Measurements from ENCODE around the gene TMEM129.

The TMEM129 gene

GRCh38 chr4:1713003-1713851 lies 7.9 kb downstream of the TMEM129 start (continued):
- TF ChIP-seq, protein P1, sequence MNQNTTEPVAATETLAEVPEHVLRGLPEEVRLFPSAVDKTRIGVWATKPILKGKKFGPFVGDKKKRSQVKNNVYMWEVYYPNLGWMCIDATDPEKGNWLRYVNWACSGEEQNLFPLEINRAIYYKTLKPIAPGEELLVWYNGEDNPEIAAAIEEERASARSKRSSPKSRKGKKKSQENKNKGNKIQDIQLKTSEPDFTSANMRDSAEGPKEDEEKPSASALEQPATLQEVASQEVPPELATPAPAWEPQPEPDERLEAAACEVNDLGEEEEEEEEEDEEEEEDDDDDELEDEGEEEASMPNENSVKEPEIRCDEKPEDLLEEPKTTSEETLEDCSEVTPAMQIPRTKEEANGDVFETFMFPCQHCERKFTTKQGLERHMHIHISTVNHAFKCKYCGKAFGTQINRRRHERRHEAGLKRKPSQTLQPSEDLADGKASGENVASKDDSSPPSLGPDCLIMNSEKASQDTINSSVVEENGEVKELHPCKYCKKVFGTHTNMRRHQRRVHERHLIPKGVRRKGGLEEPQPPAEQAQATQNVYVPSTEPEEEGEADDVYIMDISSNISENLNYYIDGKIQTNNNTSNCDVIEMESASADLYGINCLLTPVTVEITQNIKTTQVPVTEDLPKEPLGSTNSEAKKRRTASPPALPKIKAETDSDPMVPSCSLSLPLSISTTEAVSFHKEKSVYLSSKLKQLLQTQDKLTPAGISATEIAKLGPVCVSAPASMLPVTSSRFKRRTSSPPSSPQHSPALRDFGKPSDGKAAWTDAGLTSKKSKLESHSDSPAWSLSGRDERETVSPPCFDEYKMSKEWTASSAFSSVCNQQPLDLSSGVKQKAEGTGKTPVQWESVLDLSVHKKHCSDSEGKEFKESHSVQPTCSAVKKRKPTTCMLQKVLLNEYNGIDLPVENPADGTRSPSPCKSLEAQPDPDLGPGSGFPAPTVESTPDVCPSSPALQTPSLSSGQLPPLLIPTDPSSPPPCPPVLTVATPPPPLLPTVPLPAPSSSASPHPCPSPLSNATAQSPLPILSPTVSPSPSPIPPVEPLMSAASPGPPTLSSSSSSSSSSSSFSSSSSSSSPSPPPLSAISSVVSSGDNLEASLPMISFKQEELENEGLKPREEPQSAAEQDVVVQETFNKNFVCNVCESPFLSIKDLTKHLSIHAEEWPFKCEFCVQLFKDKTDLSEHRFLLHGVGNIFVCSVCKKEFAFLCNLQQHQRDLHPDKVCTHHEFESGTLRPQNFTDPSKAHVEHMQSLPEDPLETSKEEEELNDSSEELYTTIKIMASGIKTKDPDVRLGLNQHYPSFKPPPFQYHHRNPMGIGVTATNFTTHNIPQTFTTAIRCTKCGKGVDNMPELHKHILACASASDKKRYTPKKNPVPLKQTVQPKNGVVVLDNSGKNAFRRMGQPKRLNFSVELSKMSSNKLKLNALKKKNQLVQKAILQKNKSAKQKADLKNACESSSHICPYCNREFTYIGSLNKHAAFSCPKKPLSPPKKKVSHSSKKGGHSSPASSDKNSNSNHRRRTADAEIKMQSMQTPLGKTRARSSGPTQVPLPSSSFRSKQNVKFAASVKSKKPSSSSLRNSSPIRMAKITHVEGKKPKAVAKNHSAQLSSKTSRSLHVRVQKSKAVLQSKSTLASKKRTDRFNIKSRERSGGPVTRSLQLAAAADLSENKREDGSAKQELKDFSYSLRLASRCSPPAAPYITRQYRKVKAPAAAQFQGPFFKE (tag by site-specific recombination; IDR thresholded peaks at IDR 0.05; ENCODE audit: borderline replicate concordance), result 0 out of 2 replicates have a peak, but pooled peaks have one; percentile 49
- TF ChIP-seq ZNF394 (tag by site-specific recombination; IDR thresholded peaks at IDR 0.05; ENCODE audit: borderline replicate concordance), result no peak; the same call in 1 of the 2 replicates
- TF ChIP-seq, protein P2, sequence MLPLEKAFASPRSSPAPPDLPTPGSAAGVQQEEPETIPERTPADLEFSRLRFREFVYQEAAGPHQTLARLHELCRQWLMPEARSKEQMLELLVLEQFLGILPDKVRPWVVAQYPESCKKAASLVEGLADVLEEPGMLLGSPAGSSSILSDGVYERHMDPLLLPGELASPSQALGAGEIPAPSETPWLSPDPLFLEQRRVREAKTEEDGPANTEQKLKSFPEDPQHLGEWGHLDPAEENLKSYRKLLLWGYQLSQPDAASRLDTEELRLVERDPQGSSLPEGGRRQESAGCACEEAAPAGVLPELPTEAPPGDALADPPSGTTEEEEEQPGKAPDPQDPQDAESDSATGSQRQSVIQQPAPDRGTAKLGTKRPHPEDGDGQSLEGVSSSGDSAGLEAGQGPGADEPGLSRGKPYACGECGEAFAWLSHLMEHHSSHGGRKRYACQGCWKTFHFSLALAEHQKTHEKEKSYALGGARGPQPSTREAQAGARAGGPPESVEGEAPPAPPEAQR (tag by site-specific recombination; IDR thresholded peaks at IDR 0.05), result no peak
- peak; percentile 43; the same call in 1 of the 2 replicates for TF ChIP-seq ZNF600 (tag by site-specific recombination; IDR thresholded peaks at IDR 0.05)
- TF ChIP-seq ZBTB21 (tag by site-specific recombination; IDR thresholded peaks at IDR 0.05), result 0 out of 2 replicates have a peak, but pooled peaks have one; percentile 52
- TF ChIP-seq, protein P3, sequence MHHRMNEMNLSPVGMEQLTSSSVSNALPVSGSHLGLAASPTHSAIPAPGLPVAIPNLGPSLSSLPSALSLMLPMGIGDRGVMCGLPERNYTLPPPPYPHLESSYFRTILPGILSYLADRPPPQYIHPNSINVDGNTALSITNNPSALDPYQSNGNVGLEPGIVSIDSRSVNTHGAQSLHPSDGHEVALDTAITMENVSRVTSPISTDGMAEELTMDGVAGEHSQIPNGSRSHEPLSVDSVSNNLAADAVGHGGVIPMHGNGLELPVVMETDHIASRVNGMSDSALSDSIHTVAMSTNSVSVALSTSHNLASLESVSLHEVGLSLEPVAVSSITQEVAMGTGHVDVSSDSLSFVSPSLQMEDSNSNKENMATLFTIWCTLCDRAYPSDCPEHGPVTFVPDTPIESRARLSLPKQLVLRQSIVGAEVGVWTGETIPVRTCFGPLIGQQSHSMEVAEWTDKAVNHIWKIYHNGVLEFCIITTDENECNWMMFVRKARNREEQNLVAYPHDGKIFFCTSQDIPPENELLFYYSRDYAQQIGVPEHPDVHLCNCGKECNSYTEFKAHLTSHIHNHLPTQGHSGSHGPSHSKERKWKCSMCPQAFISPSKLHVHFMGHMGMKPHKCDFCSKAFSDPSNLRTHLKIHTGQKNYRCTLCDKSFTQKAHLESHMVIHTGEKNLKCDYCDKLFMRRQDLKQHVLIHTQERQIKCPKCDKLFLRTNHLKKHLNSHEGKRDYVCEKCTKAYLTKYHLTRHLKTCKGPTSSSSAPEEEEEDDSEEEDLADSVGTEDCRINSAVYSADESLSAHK (tag by site-specific recombination; IDR thresholded peaks at IDR 0.05), result no peak
- TF ChIP-seq ZBTB8A (tag by site-specific recombination; IDR thresholded peaks at IDR 0.05), result no peak
- TF ChIP-seq ZBTB20 (tag by site-specific recombination; IDR thresholded peaks at IDR 0.05), result 0 out of 2 replicates have a peak, but pooled peaks have one; percentile 14
- 0 out of 2 replicates have a peak, but pooled peaks have one; percentile 88 for TF ChIP-seq ZNF777 (tag by site-specific recombination; IDR thresholded peaks at IDR 0.05; ENCODE audit: borderline replicate concordance)
- TF ChIP-seq, protein P4, sequence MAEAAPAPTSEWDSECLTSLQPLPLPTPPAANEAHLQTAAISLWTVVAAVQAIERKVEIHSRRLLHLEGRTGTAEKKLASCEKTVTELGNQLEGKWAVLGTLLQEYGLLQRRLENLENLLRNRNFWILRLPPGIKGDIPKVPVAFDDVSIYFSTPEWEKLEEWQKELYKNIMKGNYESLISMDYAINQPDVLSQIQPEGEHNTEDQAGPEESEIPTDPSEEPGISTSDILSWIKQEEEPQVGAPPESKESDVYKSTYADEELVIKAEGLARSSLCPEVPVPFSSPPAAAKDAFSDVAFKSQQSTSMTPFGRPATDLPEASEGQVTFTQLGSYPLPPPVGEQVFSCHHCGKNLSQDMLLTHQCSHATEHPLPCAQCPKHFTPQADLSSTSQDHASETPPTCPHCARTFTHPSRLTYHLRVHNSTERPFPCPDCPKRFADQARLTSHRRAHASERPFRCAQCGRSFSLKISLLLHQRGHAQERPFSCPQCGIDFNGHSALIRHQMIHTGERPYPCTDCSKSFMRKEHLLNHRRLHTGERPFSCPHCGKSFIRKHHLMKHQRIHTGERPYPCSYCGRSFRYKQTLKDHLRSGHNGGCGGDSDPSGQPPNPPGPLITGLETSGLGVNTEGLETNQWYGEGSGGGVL (tag by site-specific recombination; IDR thresholded peaks at IDR 0.05), result no peak
